Measurements from ENCODE around the gene COL8A2. TPM values are rescaled to one million over a fixed set of nuclear protein-coding genes. Genes with fewer than 3 reads are reported as not detected.

COL8A2 gene
- total RNA-seq, 1 experiment from 2014 or later, result not detected

DNA sequence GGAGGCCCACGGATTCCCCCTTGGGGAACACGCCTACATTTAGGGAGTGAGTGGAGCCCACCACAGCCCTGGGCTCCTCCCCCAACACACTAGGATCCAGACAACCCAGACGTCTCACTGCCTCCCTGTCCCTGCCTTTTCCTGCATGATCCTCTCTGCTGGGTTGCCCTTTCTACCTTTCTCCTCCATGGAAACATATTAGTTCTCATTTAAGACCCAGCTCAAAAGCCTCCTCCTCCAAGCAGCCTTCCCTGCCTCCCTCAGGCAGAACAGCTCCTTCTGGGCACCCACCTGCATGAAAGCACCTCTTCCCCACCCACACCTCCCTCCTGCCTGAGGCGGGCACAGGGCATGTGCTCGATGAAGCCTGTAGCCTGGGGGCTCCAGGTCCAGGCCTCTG, 10.7 kb downstream of the COL8A2 start:
- TF ChIP-seq CTCF (IDR thresholded peaks at IDR 0.05; ENCODE audit: unreplicated experiment), result no peak
- no peaks in the 10 kb centered on the region for H3K36me3 Mint-ChIP-seq (ENCODE audit: insufficient read depth, unreplicated experiment)
- no peaks in the 10 kb centered on the region for H3K9me3 Mint-ChIP-seq (ENCODE audit: unreplicated experiment)
- POLR2A ChIA-PET, result no interaction called here
- H3K27me3 Mint-ChIP-seq (ENCODE audit: insufficient read depth, unreplicated experiment), result no peaks in the 10 kb centered on the region
- intact Hi-C loops (cut with micrococcal nuclease), result no loop called here
- no TSS peak for BruUV-seq (replicated peaks)
- peaks cover under 1% of the 10 kb centered on the region for H3K4me1 Mint-ChIP-seq (ENCODE audit: insufficient read depth, unreplicated experiment)
- no peak for DNase-seq (ENCODE audit: unreplicated experiment)
- no peak overlapping the region for H3K4me3 Mint-ChIP-seq (ENCODE audit: unreplicated experiment)
- CTCF ChIA-PET, result interaction anchor here (0.7 to 2.0 kb wide), 4 partner anchors 12 to 331 kb away, joined by 3 to 5 read pairs (median 3); no protein-coding TSS in a partner anchor
- H3K27ac Mint-ChIP-seq (ENCODE audit: low read depth, unreplicated experiment), result no peak overlapping the region

GRCh38 chr1:36112823-36113222, 12.2 kb downstream of the COL8A2 start:
- no peak for DNase-seq (ENCODE audit: unreplicated experiment)
- Mint-ChIP-seq H3K4me3 (ENCODE audit: unreplicated experiment) (no peak overlapping the region), H3K36me3 (ENCODE audit: insufficient read depth, unreplicated experiment) (no peaks in the 10 kb centered on the region), H3K9me3 (ENCODE audit: unreplicated experiment) (no peaks in the 10 kb centered on the region), H3K27ac (ENCODE audit: low read depth, unreplicated experiment) (no peak overlapping the region), H3K4me1 (ENCODE audit: insufficient read depth, unreplicated experiment) (peaks cover 6% of the 10 kb centered on the region), H3K27me3 (ENCODE audit: insufficient read depth, unreplicated experiment) (no peaks in the 10 kb centered on the region)
- no peak for TF ChIP-seq CTCF (IDR thresholded peaks at IDR 0.05; ENCODE audit: unreplicated experiment)
- intact Hi-C loops (cut with micrococcal nuclease), result no loop called here
- no TSS peak for BruUV-seq (replicated peaks)
- CTCF ChIA-PET, result interaction anchor here (0.6 to 1.4 kb wide), 3 partner anchors 21 to 22 kb away, joined by 3 to 4 read pairs (median 4); no protein-coding TSS in a partner anchor
- POLR2A ChIA-PET, result no interaction called here

- Mint-ChIP-seq H3K9me3 (ENCODE audit: unreplicated experiment) (no peaks in the 10 kb centered on the region), H3K27ac (ENCODE audit: low read depth, unreplicated experiment) (no peak overlapping the region), H3K4me1 (ENCODE audit: insufficient read depth, unreplicated experiment) (peaks cover 6% of the 10 kb centered on the region), H3K27me3 (ENCODE audit: insufficient read depth, unreplicated experiment) (no peaks in the 10 kb centered on the region), H3K4me3 (ENCODE audit: unreplicated experiment) (no peak overlapping the region), H3K36me3 (ENCODE audit: insufficient read depth, unreplicated experiment) (no peaks in the 10 kb centered on the region)
- no TSS peak for BruUV-seq (replicated peaks)
- no peak for DNase-seq (ENCODE audit: unreplicated experiment)
- TF ChIP-seq CTCF (IDR thresholded peaks at IDR 0.05; ENCODE audit: unreplicated experiment), result no peak
- CTCF ChIA-PET, result interaction anchor here (0.5 to 1.4 kb wide), 5 partner anchors 175 to 1213 kb away, joined by 3 to 4 read pairs (median 3); partner anchors contain the start of gene LSM10
- intact Hi-C loops (cut with micrococcal nuclease), result no loop called here
- POLR2A ChIA-PET, result interaction anchor here (0.5 kb wide), 1 partner anchor 68 kb away, joined by 3 read pairs; no protein-coding TSS in a partner anchor
Measured at GRCh38 chr1:36111151-36111550, 13.9 kb downstream of the COL8A2 start.

- TF ChIP-seq CTCF (IDR thresholded peaks at IDR 0.05; ENCODE audit: unreplicated experiment), result no peak
- BruUV-seq (replicated peaks), result no TSS peak
- intact Hi-C loops (cut with micrococcal nuclease), result no loop called here
- Mint-ChIP-seq H3K27me3 (ENCODE audit: insufficient read depth, unreplicated experiment) (no peaks in the 10 kb centered on the region), H3K9me3 (ENCODE audit: unreplicated experiment) (no peaks in the 10 kb centered on the region), H3K4me1 (ENCODE audit: insufficient read depth, unreplicated experiment) (peaks cover 6% of the 10 kb centered on the region), H3K4me3 (ENCODE audit: unreplicated experiment) (no peak overlapping the region), H3K27ac (ENCODE audit: low read depth, unreplicated experiment) (no peak overlapping the region), H3K36me3 (ENCODE audit: insufficient read depth, unreplicated experiment) (no peaks in the 10 kb centered on the region)
- DNase-seq (ENCODE audit: unreplicated experiment), result peak; percentile 42
- POLR2A ChIA-PET, result no interaction called here
- CTCF ChIA-PET, result interaction anchor here (1.0 to 2.0 kb wide), 3 partner anchors 8 to 79 kb away, joined by 3 to 5 read pairs (median 4); no protein-coding TSS in a partner anchor
Measured at GRCh38 chr1:36109041-36109679, 15.9 kb downstream of the COL8A2 start.
